Glomerular visceral epithelial cell (primary cell): ENCODE data around the gene EVA1A.
A peak's percentile ranks its signal among the peaks of the same experiment; 100 is the strongest.

Source experiments
- DNase-seq: peaks from one replicate; pipeline ENCODE4 v3.0.0-alpha.2; 2016; ENCODE audit errors: extremely low spot score

The EVA1A gene

DNA sequence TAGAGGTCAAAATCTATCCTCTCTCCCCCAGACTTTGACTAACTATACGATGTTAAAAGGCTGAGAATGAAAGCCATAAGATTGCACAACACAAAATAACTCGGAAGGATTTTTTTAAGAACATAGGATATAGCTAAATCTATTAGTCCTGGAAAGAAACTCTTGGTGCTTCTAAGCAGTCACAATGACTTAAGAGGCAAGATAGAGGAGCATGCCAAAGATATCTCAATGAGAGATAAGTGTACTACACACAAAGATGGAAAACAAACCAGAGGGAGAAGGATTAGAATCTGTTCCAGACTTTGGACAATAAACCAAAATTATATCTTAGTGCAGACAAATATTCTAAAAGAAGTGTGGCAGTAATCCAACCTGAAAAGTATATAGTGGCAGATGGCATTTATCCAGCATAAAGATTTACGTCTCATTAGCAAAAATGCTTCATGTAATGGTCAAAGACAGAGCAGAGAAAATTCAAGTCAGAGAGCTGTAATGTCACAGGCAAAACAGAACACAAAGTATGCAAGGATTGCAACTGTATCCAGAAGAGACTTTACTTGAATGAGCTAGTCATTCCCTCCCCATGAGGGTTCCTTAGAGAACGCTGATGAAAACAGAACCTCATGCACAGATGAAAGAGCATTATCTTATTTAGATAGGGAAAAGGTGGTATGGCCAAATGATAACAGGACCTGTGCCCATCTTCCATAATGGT, 28.8 kb upstream of the EVA1A start:
- no peak for DNase-seq

DNA sequence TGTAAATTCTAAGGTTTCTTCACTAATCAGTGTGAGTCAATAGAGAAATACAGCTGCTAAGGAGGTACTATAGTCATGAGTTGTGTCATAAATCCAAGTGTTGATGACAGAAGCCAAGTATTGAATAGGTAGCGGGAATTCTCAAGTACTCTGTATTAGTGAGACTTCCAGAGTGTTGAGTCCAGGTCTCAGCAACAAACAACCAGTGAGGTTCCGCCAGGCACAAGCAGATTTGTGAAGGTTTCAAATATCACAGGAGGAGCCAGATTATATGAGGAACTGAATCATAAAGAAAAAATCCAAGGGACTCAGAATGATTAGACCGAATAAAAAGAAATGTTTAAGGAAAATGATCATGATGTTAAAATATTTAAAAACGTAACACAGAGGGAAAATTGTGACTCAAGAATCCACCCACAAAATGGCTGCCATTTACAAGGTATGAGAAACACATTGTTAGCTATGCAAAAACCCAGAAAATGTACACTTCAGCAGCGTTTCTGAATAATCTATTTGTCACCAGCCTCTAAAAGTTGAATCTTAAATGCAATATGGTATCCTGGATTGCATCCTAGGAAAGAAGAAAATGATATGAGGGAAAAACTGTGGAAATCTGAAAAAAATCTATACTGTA, 27.3 kb upstream of the EVA1A start:
- peak; percentile 74 for DNase-seq

DNA sequence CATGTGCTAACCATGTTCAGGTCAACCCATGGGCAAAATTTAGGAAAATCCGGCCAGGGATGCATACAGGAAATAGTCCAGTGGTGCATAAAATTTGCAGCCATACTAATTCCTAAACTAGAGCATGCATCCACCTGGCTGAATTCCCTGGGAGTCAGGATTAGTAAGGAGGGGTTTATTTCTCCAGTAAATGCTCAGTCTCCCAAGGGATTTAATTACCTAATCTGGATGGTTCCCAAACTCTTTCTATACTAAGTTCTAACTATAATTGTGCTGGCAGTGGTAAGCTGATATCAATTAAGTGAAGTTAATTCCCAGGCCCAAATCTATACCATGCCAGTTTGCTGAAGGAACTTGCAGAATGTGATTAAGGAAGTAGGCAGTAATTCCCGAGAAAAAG, 26.2 kb upstream of the EVA1A start:
- DNase-seq: no peak

DNA sequence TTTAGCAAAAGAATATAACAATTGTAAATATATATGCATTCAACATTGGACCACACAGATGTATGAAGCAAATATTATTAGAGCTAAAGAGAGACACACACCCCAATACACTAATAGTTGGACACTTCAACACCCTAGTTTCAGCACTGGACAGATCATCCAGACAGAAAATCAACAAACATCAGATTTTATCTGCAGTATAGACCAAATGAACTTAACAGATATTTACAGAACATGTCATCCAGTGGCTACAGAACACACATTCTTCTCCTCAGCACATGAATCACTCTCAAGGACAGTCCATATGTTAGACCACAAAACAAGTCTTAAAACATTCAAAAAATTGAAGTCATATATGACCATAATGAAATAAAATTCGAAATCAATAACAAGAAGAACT, 22.1 kb upstream of the EVA1A start:
- DNase-seq: no peak

DNA sequence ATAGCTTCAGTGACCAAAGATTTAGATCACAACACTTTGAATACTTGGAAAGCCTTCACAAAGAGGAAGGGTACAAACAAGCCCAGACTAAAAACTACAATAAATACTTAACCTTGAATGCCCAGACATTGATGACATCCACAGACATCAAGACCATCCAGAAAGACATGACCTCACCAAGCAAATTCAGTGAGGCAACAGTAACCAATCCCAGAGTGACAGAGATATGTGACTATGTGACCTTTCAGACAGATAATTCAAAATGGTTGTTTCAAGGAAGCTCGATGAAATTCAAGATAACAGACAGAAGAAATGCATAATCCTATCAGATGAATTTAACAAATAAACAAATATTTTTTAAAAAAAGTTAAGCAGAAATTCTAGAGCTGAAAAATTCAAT, 19.9 kb upstream of the EVA1A start:
- no peak for DNase-seq

DNA sequence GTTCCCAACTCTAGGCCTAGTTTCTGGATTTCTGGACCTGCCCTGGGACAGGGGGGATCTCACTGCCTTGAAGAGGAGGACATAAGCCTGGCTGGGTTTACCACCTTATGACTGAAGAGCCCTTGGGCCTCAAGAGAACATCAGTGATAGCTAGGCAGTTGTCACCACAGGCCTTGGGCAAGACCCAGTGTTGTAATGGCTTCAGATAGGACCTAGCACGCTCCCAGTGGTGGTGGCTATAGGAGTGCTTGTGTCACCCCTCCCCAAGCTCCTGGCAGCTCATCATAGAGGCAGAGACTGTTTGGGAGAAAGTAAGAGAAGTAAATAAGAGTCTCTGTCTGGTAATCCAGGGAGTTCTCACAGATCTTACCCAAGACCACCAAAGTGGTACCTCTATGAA, 19.4 kb upstream of the EVA1A start:
- no peak for DNase-seq

DNA sequence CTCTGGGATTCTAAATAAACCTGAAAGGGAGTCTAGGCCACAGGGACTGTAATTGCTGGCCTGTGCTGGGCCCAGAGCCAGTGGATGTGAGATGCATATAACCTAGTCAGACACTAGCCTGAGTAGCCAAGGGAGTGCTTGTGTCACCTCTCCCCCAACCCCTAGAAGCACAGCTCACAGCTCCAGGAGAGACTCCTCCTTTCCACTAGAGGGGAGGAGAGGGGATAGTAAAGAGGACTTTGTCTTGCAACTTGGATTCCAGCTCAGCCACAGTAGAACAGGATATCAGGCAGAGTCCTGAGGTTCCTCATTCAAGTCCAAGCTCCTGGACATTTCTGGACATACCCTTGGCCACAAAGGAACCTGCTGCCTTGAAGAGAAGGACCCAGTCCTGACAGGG, 18.4 kb upstream of the EVA1A start:
- DNase-seq: no peak

DNA sequence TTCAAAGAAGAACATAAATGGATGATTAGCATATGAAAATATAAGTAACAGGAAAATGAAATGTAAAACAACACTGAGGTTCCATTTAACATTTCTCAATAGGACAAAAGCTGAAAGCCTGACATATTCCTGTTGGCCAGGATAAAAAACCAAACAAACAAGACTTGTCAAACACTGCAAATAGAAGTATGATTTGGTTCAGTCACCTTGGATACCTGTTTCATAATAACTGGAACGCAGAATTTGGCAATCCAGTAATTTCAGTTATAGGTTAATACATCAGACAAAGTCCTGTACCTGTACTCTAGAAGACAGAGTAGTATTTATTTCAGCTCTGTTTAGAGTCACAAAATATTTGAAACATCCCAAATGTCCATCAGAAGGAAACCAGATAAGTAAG, 16.5 kb upstream of the EVA1A start:
- DNase-seq: no peak

DNA sequence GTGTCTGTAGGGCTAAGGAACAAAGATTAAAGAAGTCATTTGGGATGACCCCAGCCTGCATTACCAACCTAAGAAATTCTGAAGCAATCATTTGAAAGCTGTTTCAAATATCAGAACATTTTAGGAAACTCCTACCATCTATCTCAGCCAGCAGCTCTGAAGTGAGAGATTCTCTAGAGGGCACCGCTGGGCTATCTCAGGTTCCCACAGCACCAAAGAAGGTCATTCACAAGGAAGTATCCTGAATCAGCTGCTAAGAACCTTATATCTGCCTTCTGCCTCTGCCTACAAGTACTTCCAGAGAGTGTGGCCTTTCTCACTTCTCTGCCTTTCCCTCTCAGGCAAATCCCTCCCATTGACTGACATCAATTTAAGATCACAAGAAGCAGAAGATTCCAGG, 13.4 kb upstream of the EVA1A start:
- no peak for DNase-seq

DNA sequence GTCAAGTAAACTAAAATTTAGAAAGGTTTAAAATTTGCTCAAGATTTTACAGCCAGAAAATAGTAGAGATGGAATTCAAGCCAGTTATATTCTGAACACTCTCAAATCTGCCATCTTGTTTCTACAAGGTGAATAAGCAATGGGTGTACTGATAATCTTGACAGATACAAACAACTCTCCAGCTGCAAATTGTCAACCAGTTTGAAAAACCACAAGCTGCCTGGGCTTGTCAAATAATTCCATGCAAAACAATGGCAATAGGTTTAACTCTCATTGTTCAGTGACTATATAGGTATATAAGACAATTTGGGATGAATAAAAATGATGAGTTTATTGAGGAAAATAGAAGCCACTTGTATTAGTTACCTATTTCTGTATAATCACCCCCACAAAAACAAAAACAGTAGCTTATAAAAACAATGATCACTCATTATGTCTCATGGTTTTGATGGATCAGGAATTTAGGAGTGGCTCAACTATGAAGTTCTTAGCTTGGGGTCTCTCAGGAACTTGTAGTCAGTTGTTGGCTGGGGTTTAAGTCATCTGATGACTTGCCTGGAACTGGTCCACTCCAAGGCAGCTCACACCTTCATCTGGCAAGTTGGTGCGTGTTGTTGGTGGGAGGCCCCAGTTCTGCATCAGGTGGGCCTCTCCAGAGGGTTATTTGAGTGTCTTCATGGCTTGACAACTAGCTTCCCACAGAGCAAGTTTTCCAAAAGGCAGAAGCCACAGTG, 12.6 kb upstream of the EVA1A start:
- DNase-seq: no peak

DNA sequence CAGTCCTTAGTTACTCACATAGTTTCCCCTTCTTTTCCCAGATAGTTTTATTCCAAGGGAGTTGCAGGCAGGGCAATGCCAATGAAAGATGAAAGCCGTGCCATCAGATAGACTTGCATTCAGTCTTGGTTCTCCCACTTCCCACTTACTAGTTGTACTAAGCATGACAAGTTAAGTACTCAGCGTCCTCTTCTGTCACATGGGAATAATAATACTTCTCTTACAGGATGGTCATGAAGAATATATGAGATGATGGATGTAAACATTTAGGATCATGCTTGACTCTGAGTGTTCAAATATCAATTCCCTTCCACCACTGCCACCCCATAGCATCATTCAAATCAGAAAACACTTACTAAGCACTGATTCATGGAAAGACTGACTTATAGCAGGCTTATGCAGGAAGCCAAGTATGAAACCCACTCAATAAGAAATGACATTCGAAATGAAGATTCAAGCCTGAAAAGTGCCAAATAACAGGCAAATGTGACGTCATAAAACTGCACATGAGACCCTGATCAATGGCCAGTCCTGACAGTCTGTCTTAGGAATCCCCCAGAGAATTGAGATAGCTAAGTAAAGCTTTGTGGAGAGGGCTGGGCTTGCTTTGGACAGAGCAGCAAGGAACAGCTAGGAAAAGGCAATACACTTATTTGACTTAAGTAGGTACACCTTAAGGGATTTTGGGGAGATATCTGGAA, 11.1 kb upstream of the EVA1A start:
- DNase-seq: no peak

DNA sequence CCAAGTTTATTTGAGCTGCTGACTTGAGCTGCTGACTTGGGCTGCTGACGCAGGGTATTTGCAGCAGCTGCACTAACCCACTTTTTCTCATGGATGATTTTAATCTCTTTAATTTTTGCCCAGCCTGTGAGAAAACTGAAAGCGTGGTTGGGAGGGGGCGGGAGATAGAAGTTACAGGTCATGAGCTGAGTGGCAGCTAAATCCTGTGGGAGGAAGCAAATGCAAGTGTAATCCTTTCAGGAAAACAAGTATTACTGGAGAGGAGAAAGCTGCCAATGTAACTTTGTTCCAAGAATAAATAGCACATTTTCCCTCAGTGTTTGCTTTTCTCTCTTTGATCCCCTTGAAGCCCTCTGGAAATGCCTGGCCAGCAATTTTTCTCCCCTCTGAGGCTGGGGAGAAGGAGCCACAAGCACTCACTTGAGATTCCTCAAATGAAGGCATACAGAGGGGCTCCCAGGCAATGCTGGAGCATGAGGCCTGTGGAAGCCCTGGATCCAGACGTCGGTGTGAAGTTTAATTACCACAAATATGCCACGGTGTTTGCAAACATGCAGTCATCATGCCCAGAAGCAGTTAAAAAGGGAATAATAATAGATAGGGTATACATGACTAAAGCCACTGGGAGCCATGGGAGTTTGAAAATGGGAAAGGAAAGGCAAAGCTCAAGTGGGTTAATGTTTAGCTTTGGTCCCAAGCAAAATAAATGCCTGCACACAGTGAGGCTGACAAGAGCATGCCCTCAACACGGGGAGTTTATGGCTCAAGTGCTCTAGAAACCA, 10.4 kb upstream of the EVA1A start:
- peak; percentile 88 for DNase-seq

DNA sequence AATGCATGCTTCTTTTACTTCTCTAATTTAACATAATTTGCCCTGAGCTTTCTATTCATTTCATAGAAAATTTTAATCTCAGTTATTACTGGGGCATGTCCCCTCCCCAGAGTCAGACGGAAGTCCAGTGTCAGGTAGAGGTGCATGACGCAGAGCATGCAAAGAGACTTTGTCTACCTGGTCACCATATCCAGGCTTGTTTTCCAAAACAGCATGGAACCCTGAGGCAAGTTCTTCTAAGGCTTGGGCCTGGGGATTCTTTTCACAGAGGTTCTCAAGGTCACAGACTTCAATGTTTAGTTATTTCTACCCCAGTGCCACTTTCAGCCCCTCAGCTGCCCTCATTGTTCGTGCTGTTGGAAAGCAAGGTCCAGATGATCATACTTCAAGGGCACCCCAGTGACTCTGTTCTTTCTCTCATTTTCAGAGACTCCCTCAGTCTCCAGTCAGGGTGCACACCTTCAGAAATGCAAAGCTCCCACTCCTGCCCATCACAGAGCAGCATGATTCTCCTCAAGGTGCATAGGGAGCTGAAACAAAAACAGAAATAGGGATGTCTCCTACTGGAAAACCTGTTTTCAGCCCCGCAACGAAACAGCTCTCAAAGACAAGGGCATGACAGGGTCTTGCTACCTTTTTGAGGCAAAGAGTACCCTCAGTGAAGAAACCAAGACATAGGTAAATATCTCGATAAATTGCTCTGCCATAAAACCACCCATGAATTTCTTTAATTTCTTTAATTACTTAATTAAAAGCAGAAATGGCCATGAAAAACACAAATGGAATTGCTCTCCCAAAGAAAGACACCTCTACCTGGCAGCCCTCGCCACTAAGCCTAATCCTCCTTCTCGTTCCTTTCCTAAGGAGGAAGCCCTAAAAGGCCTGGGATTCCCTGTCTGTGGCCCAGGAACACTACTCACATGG, 9.5 kb upstream of the EVA1A start:
- no peak for DNase-seq

DNA sequence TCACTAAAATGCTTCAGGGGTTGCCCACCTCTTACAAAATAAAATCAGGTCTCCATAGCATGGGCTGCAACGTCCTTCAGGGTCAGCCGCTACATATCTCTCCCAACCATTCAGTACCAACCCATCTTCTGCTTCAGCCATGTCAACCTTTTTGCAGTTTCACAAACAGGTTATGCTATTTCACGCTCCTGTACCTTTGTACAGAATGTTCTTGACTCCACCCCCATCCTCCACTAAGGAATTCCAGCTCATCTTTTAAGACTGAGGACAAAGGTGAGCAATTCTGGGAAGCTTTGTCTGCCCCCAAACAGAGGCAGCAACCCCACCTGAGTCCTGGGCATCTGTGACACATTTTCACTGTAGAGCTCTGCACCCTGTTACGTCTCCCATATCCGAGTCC, 8.8 kb upstream of the EVA1A start:
- no peak for DNase-seq

DNA sequence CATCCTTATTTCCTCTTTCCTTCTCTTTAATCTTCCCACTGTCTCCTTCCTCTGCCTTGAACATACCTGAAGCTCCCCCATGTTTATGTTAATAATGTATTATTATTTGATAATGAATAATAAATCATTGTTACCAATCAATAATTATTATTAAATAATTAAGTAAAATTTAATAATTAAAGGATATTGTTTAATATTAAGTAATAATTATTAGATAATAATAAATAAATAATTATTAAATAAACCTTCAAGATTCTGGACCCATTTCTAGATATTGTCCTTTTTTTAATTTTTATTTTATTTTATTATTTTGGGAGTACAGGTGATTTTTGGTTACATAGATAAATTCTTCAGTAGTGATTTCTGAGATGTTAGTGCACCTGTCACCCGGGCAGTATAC, 7.4 kb upstream of the EVA1A start:
- no peak for DNase-seq

DNA sequence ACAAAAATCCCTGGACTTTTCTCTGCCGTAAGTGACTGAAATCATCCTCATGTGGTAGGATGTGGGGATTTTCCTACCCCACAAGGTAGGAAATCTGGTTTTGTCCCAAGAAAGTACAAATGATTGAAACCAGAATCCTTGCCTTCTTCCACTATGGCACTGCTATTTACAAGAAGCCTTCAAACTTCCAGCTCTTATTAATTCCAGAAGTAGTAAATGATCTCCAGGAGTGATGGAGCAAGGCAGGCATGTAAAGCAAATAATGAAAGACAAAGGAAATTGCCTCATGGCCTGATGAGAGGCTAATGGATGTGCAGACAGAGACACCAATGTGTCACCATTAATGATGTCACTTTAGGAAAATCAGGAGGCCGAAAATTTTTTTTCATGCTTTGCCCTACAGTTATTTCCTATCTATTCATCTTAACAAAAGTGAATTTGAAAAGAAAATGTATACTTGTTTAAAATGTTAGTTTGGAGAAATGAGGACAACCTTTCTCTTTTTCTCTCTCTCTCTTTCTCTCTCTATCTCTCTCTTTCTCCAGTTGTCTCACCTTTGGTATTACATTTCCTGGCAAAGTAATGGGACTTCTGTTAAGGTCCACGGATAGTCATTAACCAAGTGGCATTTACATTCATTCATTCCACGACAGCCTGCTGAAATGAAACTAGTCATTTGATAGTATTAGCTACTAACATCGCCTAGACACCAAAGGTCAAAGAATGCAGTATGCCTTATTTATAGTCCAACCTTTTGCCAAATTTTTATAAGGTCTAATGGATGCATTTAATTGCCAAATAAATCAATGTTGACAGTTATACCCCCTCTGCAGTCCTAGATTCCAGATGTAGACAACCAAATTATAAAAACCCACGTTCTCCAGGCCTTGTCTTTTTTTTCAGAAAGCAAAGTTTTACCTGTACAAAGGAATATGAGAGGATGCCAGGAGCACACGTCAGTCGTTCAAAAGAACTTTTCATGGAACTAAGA, 5.0 kb upstream of the EVA1A start:
- DNase-seq: peak; percentile 77

DNA sequence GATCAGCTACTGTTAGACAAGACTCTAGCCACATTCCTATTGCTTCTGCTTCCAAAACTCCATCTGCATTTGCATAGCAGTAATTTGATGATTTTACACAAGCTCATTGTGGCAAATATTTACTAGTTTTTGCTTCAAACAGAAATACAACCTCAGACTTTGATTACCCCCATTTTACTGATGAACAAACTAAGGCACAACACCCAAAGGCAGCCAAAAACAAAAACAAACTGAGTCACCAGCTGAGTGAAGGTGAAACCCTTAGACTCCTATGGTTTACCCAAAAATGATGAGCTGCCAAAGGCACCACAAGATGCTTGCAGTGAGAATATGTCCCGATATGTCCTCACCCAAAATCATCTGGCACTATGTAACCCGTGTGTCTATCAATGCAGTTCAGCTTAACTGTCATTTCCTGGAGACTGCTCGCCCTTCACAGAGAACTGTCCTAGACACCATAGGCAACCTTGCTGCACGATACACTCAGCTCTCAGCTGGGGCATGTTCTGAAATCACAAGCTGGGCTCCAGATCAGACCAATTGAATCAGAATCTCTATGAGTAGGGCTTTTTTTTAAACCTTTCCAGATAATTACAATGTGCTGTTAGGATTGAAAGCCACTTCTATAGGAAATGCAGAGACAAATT, 4.1 kb upstream of the EVA1A start:
- DNase-seq: peak; percentile 22

DNA sequence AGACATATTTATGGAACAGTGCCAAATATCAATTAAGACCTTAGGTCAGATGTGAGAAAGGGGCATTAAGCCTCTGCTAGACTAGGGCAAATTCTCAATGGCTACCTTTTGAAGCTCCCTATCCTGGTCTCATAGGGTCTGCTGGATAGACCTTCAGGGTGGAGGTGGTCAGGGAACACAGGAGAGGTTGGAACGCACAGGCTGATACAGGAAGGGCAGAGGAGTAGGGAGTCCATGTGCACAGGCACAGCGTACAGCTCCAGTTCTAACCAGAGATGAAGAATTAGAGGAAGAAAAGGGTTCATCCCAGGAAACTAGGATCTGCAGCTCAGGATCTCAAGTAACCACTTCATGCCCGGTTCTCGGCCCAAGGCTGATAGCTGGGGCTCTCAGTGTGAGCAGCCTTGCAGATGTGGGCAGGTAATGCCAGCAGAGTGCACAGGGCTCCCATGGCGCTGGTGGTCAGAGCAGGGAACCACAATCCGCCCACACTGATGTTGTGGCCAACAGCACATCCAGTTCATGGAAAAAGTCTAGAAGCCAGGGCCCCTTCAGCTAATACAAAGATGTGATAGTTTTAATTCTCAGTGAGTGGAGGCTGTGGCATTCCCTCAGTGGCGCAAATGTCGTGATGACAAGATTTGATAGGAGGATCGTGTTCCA, 3.4 kb upstream of the EVA1A start:
- DNase-seq: peak; percentile 29
